Vagina (tissue), 2 donors: ENCODE results near the gene EIF4G2. TPM values are rescaled to one million over a fixed set of nuclear protein-coding genes. Genes with fewer than 3 reads are reported as not detected.

ENCODE experiments used
- DNase-seq, 2 donors: peaks; one replicate each; pipeline ENCODE4 v3.0.0-alpha.2; 2017; ENCODE audit errors: extremely low spot score in 2 of 2
- H3K27ac ChIP-seq: fragments of 200-600 bp; sonication (generic); one replicate; pipeline ENCODE4 v1.5.1; 2019
- H3K27me3 ChIP-seq: fragments of 200-600 bp; sonication (generic); one replicate; pipeline ENCODE4 v1.5.1; 2019
- H3K36me3 ChIP-seq, 2 donors: fragments of 200-600 bp; sonication (generic); one replicate each; pipeline ENCODE4 v1.5.1; 2017 to 2019
- H3K4me1 ChIP-seq: fragments of 200-600 bp; sonication (generic); one replicate; pipeline ENCODE4 v1.5.1; 2019
- H3K4me3 ChIP-seq, 2 donors: fragments of 200-600 bp; sonication (generic); 1 replicate in 1 of 2; 2 replicates in 1 of 2; pipeline ENCODE4 v1.5.1; 2016 to 2019
- H3K9me3 ChIP-seq: fragments of 200-600 bp; sonication (generic); one replicate; pipeline ENCODE4 v1.5.1; 2019
- POLR2A ChIP-seq, 2 donors: fragments of 450-650 bp; IDR thresholded peaks; one replicate each; pipeline ENCODE4 v1.6.1; 2017; ENCODE audit warnings: antibody characterized with exemption in 2 of 2, mild to moderate bottlenecking in 2 of 2, moderate library complexity in 2 of 2
- POLR2AphosphoS5 ChIP-seq, 2 donors: sonication (generic); formaldehyde crosslinking; IDR thresholded peaks; one replicate each; pipeline ENCODE4 v1.9.0; 2017; ENCODE audit warnings: antibody characterized with exemption in 2 of 2, mild to moderate bottlenecking in 2 of 2, low read depth in 1 of 2; ENCODE audit not compliant: insufficient read depth in 1 of 2
- intact Hi-C: fragments of 100-400 bp; cut with DNase I; formaldehyde crosslinking; loops from one replicate; pipeline ENCODE4 v1.15.1; 2023
- total RNA-seq: library from RNA; depleted of rRNA; stranded (reverse); fragments of >200 nt; gene quantifications from one replicate; pipeline ENCODE4 v1.2.3, GENCODE V29; 2016
- TF ChIP-seq, protein P1 (sequence below), 3 experiments: fragments of 450-650 bp in 2 of 3; fragments of 200-600 bp in 1 of 3; sonication (generic) in 1 of 3; IDR thresholded peaks; one replicate each; pipeline ENCODE4 v1.5.1; 2017 to 2019; ENCODE audit warnings: antibody characterized with exemption in 3 of 3, mild to moderate bottlenecking in 2 of 3, moderate library complexity in 2 of 3

EIF4G2 gene
- total RNA-seq, 1 donor from 2014 or later = 368 TPM

DNA sequence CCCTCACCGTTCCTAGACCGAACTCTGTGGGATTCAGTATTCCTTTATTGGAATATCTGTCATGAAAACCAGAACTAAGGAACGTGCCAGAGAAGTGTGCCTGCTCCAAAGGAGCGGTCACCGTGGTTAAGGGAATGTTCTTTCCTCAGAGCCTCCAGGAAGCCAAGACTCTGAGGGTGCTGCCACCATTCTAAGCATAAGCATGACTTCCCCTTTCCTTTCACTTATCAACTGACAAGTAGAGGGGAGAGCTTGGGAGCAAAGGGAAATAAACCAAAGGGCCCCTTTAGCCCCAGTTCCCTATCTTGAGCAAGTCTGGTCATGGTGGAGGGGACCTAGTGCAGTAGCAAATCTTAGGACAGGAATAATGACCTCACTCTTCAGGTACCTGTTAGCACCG is 30.9 kb downstream of the EIF4G2 start:
- no peak for DNase-seq
- intact Hi-C loops = no loop called here
- H3K36me3 ChIP-seq = peaks cover 0 to 59% of the 10 kb centered on the region in 2 donors
- H3K27me3 ChIP-seq = no peaks in the 10 kb centered on the region
- peak overlapping the region; percentile 68 for H3K27ac ChIP-seq
- no peaks in the 10 kb centered on the region for H3K4me1 ChIP-seq
- H3K9me3 ChIP-seq = no peaks in the 10 kb centered on the region
- no peak overlapping the region for H3K4me3 ChIP-seq
- TF ChIP-seq, protein P1, sequence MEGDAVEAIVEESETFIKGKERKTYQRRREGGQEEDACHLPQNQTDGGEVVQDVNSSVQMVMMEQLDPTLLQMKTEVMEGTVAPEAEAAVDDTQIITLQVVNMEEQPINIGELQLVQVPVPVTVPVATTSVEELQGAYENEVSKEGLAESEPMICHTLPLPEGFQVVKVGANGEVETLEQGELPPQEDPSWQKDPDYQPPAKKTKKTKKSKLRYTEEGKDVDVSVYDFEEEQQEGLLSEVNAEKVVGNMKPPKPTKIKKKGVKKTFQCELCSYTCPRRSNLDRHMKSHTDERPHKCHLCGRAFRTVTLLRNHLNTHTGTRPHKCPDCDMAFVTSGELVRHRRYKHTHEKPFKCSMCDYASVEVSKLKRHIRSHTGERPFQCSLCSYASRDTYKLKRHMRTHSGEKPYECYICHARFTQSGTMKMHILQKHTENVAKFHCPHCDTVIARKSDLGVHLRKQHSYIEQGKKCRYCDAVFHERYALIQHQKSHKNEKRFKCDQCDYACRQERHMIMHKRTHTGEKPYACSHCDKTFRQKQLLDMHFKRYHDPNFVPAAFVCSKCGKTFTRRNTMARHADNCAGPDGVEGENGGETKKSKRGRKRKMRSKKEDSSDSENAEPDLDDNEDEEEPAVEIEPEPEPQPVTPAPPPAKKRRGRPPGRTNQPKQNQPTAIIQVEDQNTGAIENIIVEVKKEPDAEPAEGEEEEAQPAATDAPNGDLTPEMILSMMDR (IDR thresholded peaks at IDR 0.05) = no peak
- TF ChIP-seq POLR2A (IDR thresholded peaks at IDR 0.05) (no peak), POLR2AphosphoS5 (IDR thresholded peaks at IDR 0.05; ENCODE audit: insufficient read depth in 1 of 2, low read depth in 1 of 2) (no peak)

GRCh38 chr11:10777393-10777793 is 31.3 kb downstream of the EIF4G2 start:
- no peak for DNase-seq
- H3K4me1 ChIP-seq = no peaks in the 10 kb centered on the region
- no peak overlapping the region for H3K4me3 ChIP-seq
- no peaks in the 10 kb centered on the region for H3K27me3 ChIP-seq
- no peak for TF ChIP-seq POLR2AphosphoS5 (IDR thresholded peaks at IDR 0.05; ENCODE audit: insufficient read depth in 1 of 2, low read depth in 1 of 2)
- no peak for TF ChIP-seq POLR2A (IDR thresholded peaks at IDR 0.05)
- TF ChIP-seq, protein P1 (IDR thresholded peaks at IDR 0.05) = no peak
- peaks cover 0 to 63% of the 10 kb centered on the region in 2 donors for H3K36me3 ChIP-seq
- H3K9me3 ChIP-seq = no peaks in the 10 kb centered on the region
- peak overlapping the region; percentile 68 for H3K27ac ChIP-seq
- intact Hi-C loops = no loop called here

DNA sequence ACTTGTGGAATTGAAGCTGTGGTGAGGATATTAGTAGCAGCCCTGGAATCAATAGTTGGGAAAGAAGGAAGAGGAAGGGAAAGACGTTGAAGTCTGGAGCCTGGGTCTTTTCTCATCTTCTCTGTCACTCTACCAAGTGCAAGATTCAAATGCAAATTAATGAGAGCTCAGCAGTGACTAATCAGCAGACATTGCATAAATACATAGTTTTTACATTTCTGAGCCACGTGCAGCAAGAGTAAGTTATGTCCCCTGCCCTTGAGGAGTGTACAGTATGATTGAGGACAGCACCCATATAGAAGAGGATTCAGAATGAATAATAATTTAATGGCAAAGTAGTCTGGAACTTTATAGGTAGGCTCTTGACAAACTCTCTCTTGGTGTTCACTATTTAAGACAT is 33.9 kb downstream of the EIF4G2 start:
- Histone ChIP-seq H3K4me3 (no peak overlapping the region), H3K36me3 (peaks cover 0 to 78% of the 10 kb centered on the region in 2 donors), H3K27me3 (no peaks in the 10 kb centered on the region), H3K9me3 (no peaks in the 10 kb centered on the region), H3K27ac (no peak overlapping the region), H3K4me1 (no peaks in the 10 kb centered on the region)
- no peak for DNase-seq
- intact Hi-C loops = no loop called here
- TF ChIP-seq, protein P1 (IDR thresholded peaks at IDR 0.05) = no peak
- TF ChIP-seq POLR2A (IDR thresholded peaks at IDR 0.05) (no peak), POLR2AphosphoS5 (IDR thresholded peaks at IDR 0.05; ENCODE audit: insufficient read depth in 1 of 2, low read depth in 1 of 2) (no peak)

DNA sequence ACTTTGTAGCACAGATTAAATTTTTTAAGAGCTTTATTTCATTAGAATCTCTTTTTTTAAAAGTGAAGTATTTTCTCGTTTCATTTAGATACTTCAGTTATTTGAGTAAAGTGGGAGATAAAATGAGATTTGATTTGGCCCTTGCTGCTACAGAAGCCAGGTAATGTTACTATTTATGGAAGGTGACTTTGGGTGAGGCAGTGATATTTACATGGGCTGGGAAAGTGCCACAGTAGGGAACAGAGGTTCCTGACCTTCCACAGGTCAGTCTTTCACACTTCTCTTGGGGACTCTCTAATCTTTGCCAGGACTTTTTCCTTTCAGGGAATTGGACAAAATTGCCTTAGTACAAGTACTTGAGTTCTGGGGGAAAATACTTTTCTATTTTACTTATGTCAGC is 37.3 kb downstream of the EIF4G2 start:
- Histone ChIP-seq H3K4me3 (no peak overlapping the region), H3K4me1 (no peaks in the 10 kb centered on the region), H3K9me3 (no peaks in the 10 kb centered on the region), H3K27me3 (no peaks in the 10 kb centered on the region), H3K27ac (no peak overlapping the region), H3K36me3 (peaks cover 4 to 54% of the 10 kb centered on the region in 2 donors)
- TF ChIP-seq POLR2AphosphoS5 (IDR thresholded peaks at IDR 0.05; ENCODE audit: insufficient read depth in 1 of 2, low read depth in 1 of 2) = no peak
- TF ChIP-seq, protein P1 (IDR thresholded peaks at IDR 0.05) = no peak
- TF ChIP-seq POLR2A (IDR thresholded peaks at IDR 0.05) = no peak
- intact Hi-C loops = no loop called here
- DNase-seq = no peak

DNA sequence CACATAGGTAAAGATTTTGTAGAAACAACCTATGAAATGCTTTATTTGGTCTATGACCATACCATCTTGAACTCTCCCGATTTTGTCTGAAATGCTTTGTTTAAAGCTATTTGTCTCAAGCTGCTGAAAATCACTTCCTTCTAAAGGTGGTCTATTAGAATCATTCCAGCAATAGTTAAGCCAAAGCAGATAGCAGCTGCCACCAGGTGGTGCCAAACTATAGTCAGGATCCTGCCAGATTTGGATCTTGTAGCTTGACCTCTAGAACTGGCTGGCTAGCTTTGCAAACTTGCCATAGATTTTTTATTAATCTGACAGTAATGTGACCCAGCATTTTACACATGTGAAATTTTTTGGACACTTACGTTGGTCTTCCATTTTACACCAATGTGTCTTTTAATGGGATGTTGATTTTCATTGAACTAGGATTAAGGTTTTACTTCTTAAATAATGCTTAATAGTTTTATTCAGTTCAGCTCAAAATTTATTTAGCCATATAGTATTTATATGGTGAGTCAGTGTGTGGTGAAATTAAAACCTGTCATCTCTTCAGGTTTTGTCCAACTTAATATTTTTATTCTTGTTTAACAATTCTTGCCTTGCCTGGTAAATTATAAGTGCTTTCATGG is 38.0 kb downstream of the EIF4G2 start:
- Histone ChIP-seq H3K27me3 (no peaks in the 10 kb centered on the region), H3K36me3 (peaks cover 4 to 47% of the 10 kb centered on the region in 2 donors), H3K4me3 (no peak overlapping the region), H3K27ac (no peak overlapping the region), H3K9me3 (no peaks in the 10 kb centered on the region), H3K4me1 (no peaks in the 10 kb centered on the region)
- intact Hi-C loops = no loop called here
- no peak for DNase-seq
- TF ChIP-seq POLR2AphosphoS5 (IDR thresholded peaks at IDR 0.05; ENCODE audit: insufficient read depth in 1 of 2, low read depth in 1 of 2) = no peak
- TF ChIP-seq, protein P1 (IDR thresholded peaks at IDR 0.05) = peak in 2 of 3 experiments; percentile 24
- TF ChIP-seq POLR2A (IDR thresholded peaks at IDR 0.05) = no peak
